T47D (cell line): ENCODE results near the gene RNF144A.

Source experiments
- DNase-seq, 2 experiments: peaks; one replicate each; pipeline versions ENCODE4 v3.0.0 to v3.0.0-alpha.2; 2011 to 2012; ENCODE audit warnings: low read depth in 1 of 2, low spot score in 1 of 2
- JUND ChIP-seq: IDR thresholded peaks from 2 replicates; pipeline ENCODE4 v1.6.1; 2012; ENCODE audit warnings: low read depth
- in situ Hi-C: cut with HindIII; loops from 2 replicates; pipeline ENCODE4 v1.10.0; 2016; ENCODE audit warnings: low sequenced_read_pairs, low pct_unique_long_range_greater_than_20kb

The RNF144A gene

DNA sequence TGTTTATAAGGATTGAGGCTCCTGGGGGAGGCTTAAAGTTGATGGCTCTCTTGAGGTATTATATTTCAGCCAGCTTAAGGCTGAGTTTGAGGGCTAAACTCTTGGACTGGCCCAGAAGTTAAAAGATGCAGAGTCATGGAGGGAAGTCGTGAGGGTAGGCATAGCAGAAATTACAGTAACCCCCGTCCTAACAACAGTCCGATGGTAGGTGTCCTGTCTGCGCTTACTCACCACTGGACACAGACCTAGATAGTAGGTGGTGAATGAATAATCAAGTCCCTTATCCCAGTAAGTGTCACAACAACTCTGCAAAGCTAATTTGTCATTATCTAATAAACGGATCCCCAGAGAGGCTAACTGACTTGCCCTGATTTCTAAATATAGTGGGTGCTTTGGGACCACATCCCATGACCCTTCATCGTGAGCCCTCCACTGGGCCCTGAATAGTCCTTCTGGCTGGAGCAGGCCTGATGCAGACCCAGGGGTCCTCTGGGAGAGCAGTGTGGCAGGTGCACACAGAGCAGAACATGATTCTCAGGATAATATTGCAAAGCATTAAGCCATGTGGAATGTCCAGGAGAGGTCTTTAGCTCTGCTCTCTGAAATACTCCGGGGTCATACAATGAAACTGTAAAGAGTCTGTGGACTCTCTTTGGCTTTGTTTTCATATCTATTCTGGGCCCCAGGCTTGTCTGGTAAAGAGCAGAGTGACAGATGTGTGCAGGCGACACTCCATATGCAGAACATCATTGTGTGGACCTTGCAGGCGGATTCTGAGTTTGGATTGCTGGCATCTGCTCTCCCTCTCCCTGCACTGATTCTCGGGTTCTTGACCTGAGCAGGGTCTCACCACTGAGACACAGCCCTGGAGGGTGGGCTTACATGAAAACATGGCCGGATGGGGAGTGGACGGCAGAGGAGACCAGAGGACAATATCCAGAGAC lies 98.1 kb downstream of the RNF144A start:
- no peak for DNase-seq
- no peak for TF ChIP-seq JUND
- in situ Hi-C loops, result no loop called here

- TF ChIP-seq JUND, result no peak
- in situ Hi-C loops, result no loop called here
- DNase-seq, result no peak
Observed at GRCh38 chr2:7016148-7016547, 98.9 kb downstream of the RNF144A start.

DNA sequence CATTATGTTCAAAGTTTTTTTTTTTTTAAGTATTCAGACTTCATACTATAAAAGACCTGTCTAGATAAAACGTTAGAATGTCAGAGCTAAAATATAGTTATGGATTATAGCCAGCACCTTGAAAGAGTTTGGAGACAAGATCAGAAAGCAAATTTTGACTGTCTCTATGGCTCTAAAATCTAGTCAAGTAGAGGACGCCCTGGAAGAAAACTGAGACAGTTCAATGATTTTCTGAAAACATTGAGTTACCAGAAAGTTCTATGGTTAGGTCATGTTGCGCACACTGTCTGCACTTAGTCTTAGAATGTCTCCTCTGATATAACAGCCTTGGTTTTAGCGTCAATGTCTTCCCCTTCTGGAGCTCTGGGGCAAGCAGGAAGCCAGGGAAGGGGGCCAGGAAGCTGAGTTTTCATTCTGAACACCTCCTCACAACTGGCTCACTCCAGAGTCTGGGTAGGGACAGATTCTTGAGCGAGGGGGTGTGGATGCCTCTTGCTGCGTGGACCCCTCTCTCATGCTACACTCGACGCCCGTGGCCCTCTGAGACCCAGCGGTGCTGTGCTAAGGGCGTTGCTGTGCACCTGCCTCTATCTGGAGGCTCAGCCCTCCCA lies 99.5 kb downstream of the RNF144A start:
- TF ChIP-seq JUND, result no peak
- in situ Hi-C loops, result no loop called here
- no peak for DNase-seq

DNA sequence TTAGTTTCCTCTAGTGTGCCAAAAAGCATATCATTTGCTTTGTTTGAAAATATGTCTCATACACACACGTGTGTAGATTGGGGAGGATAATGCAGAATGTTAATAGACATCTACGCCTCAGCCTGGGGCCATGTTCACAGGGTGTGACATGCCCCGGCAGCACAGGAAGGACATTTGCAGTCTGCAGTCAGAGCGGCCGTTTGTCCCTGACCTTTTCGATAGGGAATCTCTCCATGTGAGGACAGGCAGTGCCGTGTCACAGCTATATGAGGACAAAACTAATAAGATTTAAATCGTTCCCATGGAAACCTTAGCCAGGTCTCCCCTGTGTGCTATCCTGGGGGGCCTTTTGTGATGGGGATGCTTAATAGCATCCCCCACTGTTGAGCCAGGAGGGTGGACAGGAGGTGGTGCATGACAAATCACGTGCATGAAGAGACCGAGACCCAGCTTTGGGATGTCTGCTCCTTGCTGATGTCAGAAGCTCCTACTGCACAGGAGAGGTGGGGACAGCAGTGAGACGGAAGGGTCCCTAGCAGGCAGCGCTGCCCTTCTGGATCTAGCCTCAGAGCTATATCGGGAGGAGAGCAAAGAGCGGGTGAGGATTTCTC lies 100.6 kb downstream of the RNF144A start:
- in situ Hi-C loops, result no loop called here
- no peak for TF ChIP-seq JUND
- no peak for DNase-seq

DNA sequence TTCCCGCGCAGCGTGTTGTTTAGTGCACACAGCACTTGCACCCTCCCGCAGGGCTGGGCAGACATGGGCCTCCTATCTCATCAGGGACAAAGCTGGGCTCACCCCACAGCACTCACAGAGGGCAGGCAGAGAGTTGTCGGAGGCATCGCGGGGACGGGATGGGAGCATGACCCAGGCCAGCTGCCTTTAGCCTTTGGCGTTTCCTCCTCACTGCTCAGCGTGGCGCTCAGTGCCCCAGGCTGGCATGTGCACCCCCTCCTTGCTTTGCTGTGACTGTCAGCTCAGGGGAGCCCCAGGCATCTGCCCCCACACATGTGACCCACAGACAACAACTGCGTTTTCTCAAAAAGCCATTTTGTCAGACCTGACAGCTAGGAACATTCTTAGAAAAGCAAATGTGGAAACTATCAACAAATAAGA lies 101.1 kb downstream of the RNF144A start:
- in situ Hi-C loops, result no loop called here

GRCh38 chr2:7018767-7019166 lies 101.6 kb downstream of the RNF144A start:
- no peak for TF ChIP-seq JUND
- in situ Hi-C loops, result no loop called here
- DNase-seq, result no peak

More for the DNA sequence above, 101.1 kb downstream of the RNF144A start:
- DNase-seq, result no peak
- no peak for TF ChIP-seq JUND

DNA sequence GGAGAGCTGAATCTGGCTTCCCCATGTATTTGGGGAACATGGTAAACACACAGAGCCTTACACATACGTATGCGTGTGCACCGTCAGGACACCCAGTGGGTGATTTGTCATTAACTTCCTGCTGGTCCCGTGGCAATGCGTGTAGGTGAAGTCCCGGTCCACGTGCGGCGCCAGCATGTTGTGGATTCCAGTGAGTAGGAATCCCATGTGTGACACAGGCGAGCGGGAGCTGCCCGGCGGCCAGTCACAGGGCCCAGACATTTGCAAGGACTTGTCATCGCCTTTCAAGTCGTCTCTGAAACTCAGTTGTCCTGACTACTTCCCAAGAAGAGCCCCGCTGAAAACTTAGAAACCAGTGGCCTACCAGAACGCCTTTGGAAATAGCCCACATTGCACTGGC lies 102.0 kb downstream of the RNF144A start:
- no peak for DNase-seq
- in situ Hi-C loops, result no loop called here
- TF ChIP-seq JUND, result no peak

- in situ Hi-C loops, result no loop called here
- no peak for TF ChIP-seq JUND
- no peak for DNase-seq
Observed at GRCh38 chr2:7020059-7020458, 102.8 kb downstream of the RNF144A start.

GRCh38 chr2:7020468-7020867 lies 103.3 kb downstream of the RNF144A start:
- TF ChIP-seq JUND, result no peak
- DNase-seq, result no peak
- in situ Hi-C loops, result no loop called here

- TF ChIP-seq JUND, result no peak
Observed at GRCh38 chr2:7020939-7021470, 103.8 kb downstream of the RNF144A start.

GRCh38 chr2:7022492-7023385 lies 105.5 kb downstream of the RNF144A start:
- TF ChIP-seq JUND, result no peak
- in situ Hi-C loops, result no loop called here
- DNase-seq, result no peak

More at GRCh38 chr2:7020939-7021470, 103.8 kb downstream of the RNF144A start:
- in situ Hi-C loops, result no loop called here
- no peak for DNase-seq

- in situ Hi-C loops, result no loop called here
- DNase-seq, result no peak
- no peak for TF ChIP-seq JUND
Observed at GRCh38 chr2:7023542-7023941, 106.3 kb downstream of the RNF144A start.
